ENCODE measurements around the gene ZIC1.

DNA sequence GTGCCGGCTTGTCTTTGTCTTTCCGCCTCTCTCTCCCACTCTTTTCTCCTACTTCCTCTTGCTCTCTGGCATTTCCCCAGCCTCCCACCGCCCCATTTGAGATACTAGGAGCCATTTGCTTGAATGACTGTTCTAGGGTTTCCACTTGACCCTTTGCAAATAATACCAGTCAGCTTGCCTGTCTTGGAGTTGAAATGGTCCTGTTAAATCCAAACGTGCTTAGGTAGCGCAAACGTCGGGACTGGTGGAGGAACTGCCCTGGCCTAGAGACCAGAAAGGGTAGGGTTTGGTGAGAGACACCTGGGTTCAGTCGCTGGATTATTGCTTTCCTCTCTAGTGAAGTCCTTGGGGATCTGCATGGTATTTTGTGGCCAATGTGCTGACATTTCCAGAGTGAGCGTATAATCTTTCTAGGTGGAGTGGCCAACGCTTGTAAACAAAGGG lies 10.6 kb downstream of the ZIC1 start:
- no peak for TF ChIP-seq CTCF (IDR thresholded peaks at IDR 0.05)
- TF ChIP-seq POLR2A (IDR thresholded peaks at IDR 0.05; ENCODE audit: low read depth): no peak
